A549 (cell line): ENCODE data around the gene ADD3.

ENCODE experiments used
- TP53 ChIP-seq: fragments of 250-450 bp; sonication (Bioruptor Pico); IDR thresholded peaks from 2 replicates; pipeline ENCODE4 v1.5.0; 2021; ENCODE audit warnings: mild to moderate bottlenecking, moderate library complexity
- TF ChIP-seq, protein P1 (sequence below): fragments of >200 bp; sonication (Bioruptor Twin); formaldehyde crosslinking; IDR thresholded peaks from 3 replicates; pipeline ENCODE4 v1.5.1; 2016

DNA sequence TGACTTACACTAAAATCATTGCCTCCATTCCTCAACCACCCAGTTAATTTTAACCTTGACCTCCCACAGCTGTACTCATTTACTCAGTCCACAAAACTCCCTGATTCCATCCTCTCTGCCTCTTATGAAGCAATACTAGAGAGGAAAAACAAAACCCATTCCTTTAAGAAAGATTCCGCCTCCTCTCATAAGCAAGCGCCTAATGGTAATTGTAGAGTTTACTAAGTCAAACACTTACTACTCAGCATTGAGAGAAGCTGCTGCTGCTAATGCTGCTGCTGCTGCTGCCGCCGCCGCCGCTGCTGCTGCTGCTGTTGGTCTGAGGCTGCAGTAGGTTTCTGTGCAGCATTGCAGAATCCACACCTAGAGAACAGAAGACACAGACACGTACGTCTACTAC lies 2.1 kb upstream of the ADD3 start:
- TF ChIP-seq, protein P1, sequence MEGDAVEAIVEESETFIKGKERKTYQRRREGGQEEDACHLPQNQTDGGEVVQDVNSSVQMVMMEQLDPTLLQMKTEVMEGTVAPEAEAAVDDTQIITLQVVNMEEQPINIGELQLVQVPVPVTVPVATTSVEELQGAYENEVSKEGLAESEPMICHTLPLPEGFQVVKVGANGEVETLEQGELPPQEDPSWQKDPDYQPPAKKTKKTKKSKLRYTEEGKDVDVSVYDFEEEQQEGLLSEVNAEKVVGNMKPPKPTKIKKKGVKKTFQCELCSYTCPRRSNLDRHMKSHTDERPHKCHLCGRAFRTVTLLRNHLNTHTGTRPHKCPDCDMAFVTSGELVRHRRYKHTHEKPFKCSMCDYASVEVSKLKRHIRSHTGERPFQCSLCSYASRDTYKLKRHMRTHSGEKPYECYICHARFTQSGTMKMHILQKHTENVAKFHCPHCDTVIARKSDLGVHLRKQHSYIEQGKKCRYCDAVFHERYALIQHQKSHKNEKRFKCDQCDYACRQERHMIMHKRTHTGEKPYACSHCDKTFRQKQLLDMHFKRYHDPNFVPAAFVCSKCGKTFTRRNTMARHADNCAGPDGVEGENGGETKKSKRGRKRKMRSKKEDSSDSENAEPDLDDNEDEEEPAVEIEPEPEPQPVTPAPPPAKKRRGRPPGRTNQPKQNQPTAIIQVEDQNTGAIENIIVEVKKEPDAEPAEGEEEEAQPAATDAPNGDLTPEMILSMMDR = no peak
- no peak for TF ChIP-seq TP53 (CRISPR knock-in tag)
